Caco-2 (cell line): Measurements from ENCODE around the gene HRH2. TPM values are rescaled to one million over a fixed set of nuclear protein-coding genes. Genes with fewer than 3 reads are reported as not detected.
"Not testable (repeated sequence)": the region's sequence is repeated elsewhere in the genome, so short reads cannot be mapped to it uniquely, and the experiment has no call there.

Source experiments
- BruUV-seq: library from RNA; stranded (reverse); fragments of 400-500 nt; replicated peaks from 2 replicates; lab custom pipeline; 2021; lab: Mats Ljungman, UMichigan
- CTCF ChIA-PET: fragments of 300-600 bp; sonication (Branson Sonifier 250); formaldehyde crosslinking; loops from one replicate; lab custom pipeline; 2022; ENCODE audit warnings: antibody characterized with exemption; lab: Charles Lee
- POLR2A ChIA-PET: fragments of 300-600 bp; sonication (Branson Sonifier 250); formaldehyde crosslinking; loops from one replicate; lab custom pipeline; 2022; ENCODE audit warnings: antibody characterized with exemption; lab: Charles Lee
- DNase-seq, 2 experiments: peaks; one replicate each; pipeline versions ENCODE4 v3.0.0 to v3.0.0-alpha.2; 2020 to 2022
- H3K27me3 ChIP-seq: replicated peaks from 2 replicates; pipeline ENCODE4 v1.6.0; 2011; ENCODE audit warnings: low read length; ENCODE audit not compliant: control insufficient read depth, insufficient read depth
- H3K36me3 ChIP-seq: 2 replicates; pipeline ENCODE4 v1.5.1; 2011; ENCODE audit warnings: low read length; ENCODE audit not compliant: control insufficient read depth, insufficient read depth
- H3K4me1 ChIP-seq: fragments of 250-450 bp; sonication (Bioruptor Pico); 2 replicates; pipeline ENCODE4 v1.5.1; 2020; ENCODE audit warnings: mild to moderate bottlenecking
- H3K4me3 ChIP-seq: 2 replicates; pipeline ENCODE4 v1.5.1; 2011; ENCODE audit warnings: low read depth, mild to moderate bottlenecking, control low read depth, low read length
- H3K9me3 ChIP-seq: fragments of 250-450 bp; sonication (Bioruptor Pico); 2 replicates; pipeline ENCODE4 v1.5.1; 2020; ENCODE audit warnings: mild to moderate bottlenecking, moderate library complexity
- H3K27ac Mint-ChIP-seq: one replicate; pipeline ENCODE4 v1.8.0; 2022; ENCODE audit warnings: mixed read lengths; ENCODE audit not compliant: unreplicated experiment
- H3K27me3 Mint-ChIP-seq: one replicate; pipeline ENCODE4 v1.8.0; 2022; ENCODE audit warnings: mixed read lengths; ENCODE audit not compliant: insufficient read depth, unreplicated experiment
- H3K36me3 Mint-ChIP-seq: one replicate; pipeline ENCODE4 v1.8.0; 2022; ENCODE audit warnings: mild to moderate bottlenecking, mixed read lengths; ENCODE audit not compliant: insufficient read depth, unreplicated experiment
- H3K4me1 Mint-ChIP-seq: one replicate; pipeline ENCODE4 v1.8.0; 2022; ENCODE audit warnings: low read depth, mixed read lengths; ENCODE audit not compliant: unreplicated experiment
- H3K4me3 Mint-ChIP-seq: one replicate; pipeline ENCODE4 v1.8.0; 2022; ENCODE audit warnings: mild to moderate bottlenecking, moderate library complexity, mixed read lengths; ENCODE audit not compliant: unreplicated experiment
- H3K9me3 Mint-ChIP-seq: one replicate; pipeline ENCODE4 v1.8.0; 2022; ENCODE audit warnings: mixed read lengths; ENCODE audit not compliant: unreplicated experiment
- CTCF ChIP-seq, 2 experiments: fragments of 200-600 bp in 1 of 2; IDR thresholded peaks; 1 replicate in 1 of 2; 2 replicates in 1 of 2; pipeline versions ENCODE4 v1.5.1 to v1.8.0; 2011 to 2022; ENCODE audit warnings: antibody characterized with exemption in 1 of 2, control low read depth in 1 of 2, inconsistent platforms in 1 of 2, low read depth in 1 of 2, low read length in 1 of 2, mild to moderate bottlenecking in 1 of 2, moderate library complexity in 1 of 2; ENCODE audit not compliant: insufficient read depth in 1 of 2, severe bottlenecking in 1 of 2, unreplicated experiment in 1 of 2
- intact Hi-C: fragments of 100-400 bp; cut with micrococcal nuclease; formaldehyde crosslinking; loops from one replicate; pipeline ENCODE4 v1.10.0; 2022; ENCODE audit not compliant: unreplicated experiment
- total RNA-seq: library from RNA; stranded (reverse); gene quantifications from 2 replicates; pipeline ENCODE4 v1.2.3, GENCODE V29; 2022

The HRH2 gene
- total RNA-seq, 1 experiment from 2014 or later, result not detected

- Histone ChIP-seq H3K36me3 (no peaks in the 10 kb centered on the region), H3K4me3 (no peak overlapping the region), H3K27me3 (no peaks in the 10 kb centered on the region; the same call in 1 of the 2 replicates), H3K9me3 (no peaks in the 10 kb centered on the region), H3K4me1 (no peaks in the 10 kb centered on the region)
- TF ChIP-seq CTCF (IDR thresholded peaks at IDR 0.05; ENCODE audit: insufficient read depth in 1 of 2, low read depth in 1 of 2, low read length in 1 of 2, severe bottlenecking in 1 of 2, unreplicated experiment in 1 of 2), result no peak
- no TSS peak for BruUV-seq
- no peak overlapping the region for H3K4me3 Mint-ChIP-seq
- intact Hi-C loops, result loop anchor here (2.0 kb wide), 1 partner anchor 103 kb away; no protein-coding TSS in a partner anchor
- no peak for DNase-seq
- H3K27me3 Mint-ChIP-seq, result peaks cover 13% of the 10 kb centered on the region
- ChIA-PET POLR2A (no interaction called here), CTCF (no interaction called here)
- H3K36me3 Mint-ChIP-seq, result no peaks in the 10 kb centered on the region
- no peaks in the 10 kb centered on the region for H3K9me3 Mint-ChIP-seq
- H3K4me1 Mint-ChIP-seq, result no peaks in the 10 kb centered on the region
- H3K27ac Mint-ChIP-seq, result no peak overlapping the region
Measured at GRCh38 chr5:175616083-175616482, 41.8 kb upstream of the HRH2 start.

- H3K27me3 Mint-ChIP-seq, CTCF ChIA-PET, H3K9me3 Mint-ChIP-seq, BruUV-seq, POLR2A ChIA-PET, H3K9me3 ChIP-seq, H3K27me3 ChIP-seq, H3K4me1 ChIP-seq, H3K36me3 ChIP-seq, H3K4me3 Mint-ChIP-seq, H3K36me3 Mint-ChIP-seq, H3K27ac Mint-ChIP-seq, DNase-seq, H3K4me1 Mint-ChIP-seq, H3K4me3 ChIP-seq: not testable (repeated sequence)
- intact Hi-C loops, result loop anchor here (2.0 kb wide), 1 partner anchor 102 kb away; no protein-coding TSS in a partner anchor
Measured at GRCh38 chr5:175616527-175616926, 41.3 kb upstream of the HRH2 start.

GRCh38 chr5:175617447-175617846 is 40.4 kb upstream of the HRH2 start:
- no peaks in the 10 kb centered on the region for H3K9me3 ChIP-seq
- Mint-ChIP-seq H3K9me3 (no peaks in the 10 kb centered on the region), H3K4me1 (no peaks in the 10 kb centered on the region), H3K36me3 (no peaks in the 10 kb centered on the region), H3K4me3 (no peak overlapping the region), H3K27me3 (peaks cover 9% of the 10 kb centered on the region), H3K27ac (no peak overlapping the region)
- ChIA-PET CTCF (interaction anchor here (1.6 kb wide), 1 partner anchor 83 kb away, joined by 4 read pairs; no protein-coding TSS in a partner anchor), POLR2A (no interaction called here)
- BruUV-seq, result no TSS peak
- no peak overlapping the region for H3K4me3 ChIP-seq
- TF ChIP-seq CTCF (IDR thresholded peaks at IDR 0.05; ENCODE audit: insufficient read depth in 1 of 2, low read depth in 1 of 2, low read length in 1 of 2, severe bottlenecking in 1 of 2, unreplicated experiment in 1 of 2), result peak in 1 of 2 experiments; percentile 52
- H3K4me1 ChIP-seq, result no peaks in the 10 kb centered on the region
- DNase-seq, result peak in 1 of 2 experiments; percentile 29
- no peaks in the 10 kb centered on the region for H3K36me3 ChIP-seq
- H3K27me3 ChIP-seq, result no peaks in the 10 kb centered on the region; the same call in 1 of the 2 replicates
- intact Hi-C loops, result loop anchor here (2.0 kb wide), 1 partner anchor 101 kb away; no protein-coding TSS in a partner anchor
